ENCODE results near the gene CDH4.

The CDH4 gene

DNA sequence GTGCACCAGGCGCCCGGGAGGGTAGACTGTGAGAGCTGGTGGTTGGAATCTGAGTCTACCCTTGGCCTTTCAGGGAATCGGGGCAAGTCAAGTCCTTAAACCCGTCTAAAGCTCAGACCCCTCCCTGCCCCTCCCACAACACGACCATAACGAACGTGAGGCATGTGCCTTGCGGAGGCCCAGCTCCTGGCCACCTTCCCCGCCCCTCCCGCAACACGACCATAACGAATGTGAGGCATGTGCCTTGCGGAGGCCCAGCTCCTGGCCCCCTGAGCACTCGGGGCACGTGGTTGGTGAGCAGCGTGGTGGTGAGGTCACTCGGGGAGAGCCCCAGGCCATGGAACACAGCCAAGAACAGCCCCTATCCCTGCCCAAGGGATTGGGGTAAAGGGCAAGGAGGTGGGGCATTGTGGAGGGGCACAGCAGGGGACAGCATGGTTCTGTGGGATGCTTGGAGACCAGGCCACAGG, 681.5 kb downstream of the CDH4 start:
- TF ChIP-seq, protein P1, sequence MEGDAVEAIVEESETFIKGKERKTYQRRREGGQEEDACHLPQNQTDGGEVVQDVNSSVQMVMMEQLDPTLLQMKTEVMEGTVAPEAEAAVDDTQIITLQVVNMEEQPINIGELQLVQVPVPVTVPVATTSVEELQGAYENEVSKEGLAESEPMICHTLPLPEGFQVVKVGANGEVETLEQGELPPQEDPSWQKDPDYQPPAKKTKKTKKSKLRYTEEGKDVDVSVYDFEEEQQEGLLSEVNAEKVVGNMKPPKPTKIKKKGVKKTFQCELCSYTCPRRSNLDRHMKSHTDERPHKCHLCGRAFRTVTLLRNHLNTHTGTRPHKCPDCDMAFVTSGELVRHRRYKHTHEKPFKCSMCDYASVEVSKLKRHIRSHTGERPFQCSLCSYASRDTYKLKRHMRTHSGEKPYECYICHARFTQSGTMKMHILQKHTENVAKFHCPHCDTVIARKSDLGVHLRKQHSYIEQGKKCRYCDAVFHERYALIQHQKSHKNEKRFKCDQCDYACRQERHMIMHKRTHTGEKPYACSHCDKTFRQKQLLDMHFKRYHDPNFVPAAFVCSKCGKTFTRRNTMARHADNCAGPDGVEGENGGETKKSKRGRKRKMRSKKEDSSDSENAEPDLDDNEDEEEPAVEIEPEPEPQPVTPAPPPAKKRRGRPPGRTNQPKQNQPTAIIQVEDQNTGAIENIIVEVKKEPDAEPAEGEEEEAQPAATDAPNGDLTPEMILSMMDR (IDR thresholded peaks at IDR 0.05; ENCODE audit: low read depth, low read length) = no peak
- no peak overlapping the region for H3K4me3 ChIP-seq (replicated peaks in 1 of 2; ENCODE audit: low read depth in 2 of 2, low read length in 2 of 2)
- DNase-seq (ENCODE audit: low read depth in 2 of 2) = no peak

- no peak overlapping the region for H3K4me3 ChIP-seq (replicated peaks in 1 of 2; ENCODE audit: low read depth in 2 of 2, low read length in 2 of 2)
- TF ChIP-seq, protein P1 (IDR thresholded peaks at IDR 0.05; ENCODE audit: low read depth, low read length) = no peak
- no peak for DNase-seq (ENCODE audit: low read depth in 2 of 2)
These were observed 682.1 kb downstream of the CDH4 start for GRCh38 chr20:61933951-61934715.

GRCh38 chr20:61934716-61935530, 682.9 kb downstream of the CDH4 start:
- TF ChIP-seq, protein P1 (IDR thresholded peaks at IDR 0.05; ENCODE audit: low read depth, low read length) = no peak

GRCh38 chr20:61935926-61936700, 684.1 kb downstream of the CDH4 start:
- TF ChIP-seq, protein P1 (IDR thresholded peaks at IDR 0.05; ENCODE audit: low read depth, low read length) = no peak
- no peak overlapping the region for H3K4me3 ChIP-seq (replicated peaks in 1 of 2; ENCODE audit: low read depth in 2 of 2, low read length in 2 of 2)
- DNase-seq (ENCODE audit: low read depth in 2 of 2) = no peak

More at GRCh38 chr20:61934716-61935530, 682.9 kb downstream of the CDH4 start:
- DNase-seq (ENCODE audit: low read depth in 2 of 2) = no peak
- no peak overlapping the region for H3K4me3 ChIP-seq (replicated peaks in 1 of 2; ENCODE audit: low read depth in 2 of 2, low read length in 2 of 2)

DNA sequence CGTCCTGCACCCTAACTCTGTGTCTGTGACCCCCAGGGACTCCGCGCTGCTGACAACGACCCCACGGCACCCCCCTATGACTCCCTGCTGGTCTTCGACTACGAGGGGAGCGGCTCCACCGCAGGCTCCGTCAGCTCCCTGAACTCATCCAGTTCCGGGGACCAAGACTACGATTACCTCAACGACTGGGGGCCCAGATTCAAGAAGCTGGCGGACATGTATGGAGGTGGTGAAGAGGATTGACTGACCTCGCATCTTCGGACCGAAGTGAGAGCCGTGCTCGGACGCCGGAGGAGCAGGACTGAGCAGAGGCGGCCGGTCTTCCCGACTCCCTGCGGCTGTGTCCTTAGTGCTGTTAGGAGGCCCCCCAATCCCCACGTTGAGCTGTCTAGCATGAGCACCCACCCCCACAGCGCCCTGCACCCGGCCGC, 684.7 kb downstream of the CDH4 start:
- TF ChIP-seq, protein P1 (IDR thresholded peaks at IDR 0.05; ENCODE audit: low read depth, low read length) = no peak
- H3K4me3 ChIP-seq (replicated peaks in 1 of 2; ENCODE audit: low read depth in 2 of 2, low read length in 2 of 2) = no peak overlapping the region
- DNase-seq (ENCODE audit: low read depth in 2 of 2) = no peak

DNA sequence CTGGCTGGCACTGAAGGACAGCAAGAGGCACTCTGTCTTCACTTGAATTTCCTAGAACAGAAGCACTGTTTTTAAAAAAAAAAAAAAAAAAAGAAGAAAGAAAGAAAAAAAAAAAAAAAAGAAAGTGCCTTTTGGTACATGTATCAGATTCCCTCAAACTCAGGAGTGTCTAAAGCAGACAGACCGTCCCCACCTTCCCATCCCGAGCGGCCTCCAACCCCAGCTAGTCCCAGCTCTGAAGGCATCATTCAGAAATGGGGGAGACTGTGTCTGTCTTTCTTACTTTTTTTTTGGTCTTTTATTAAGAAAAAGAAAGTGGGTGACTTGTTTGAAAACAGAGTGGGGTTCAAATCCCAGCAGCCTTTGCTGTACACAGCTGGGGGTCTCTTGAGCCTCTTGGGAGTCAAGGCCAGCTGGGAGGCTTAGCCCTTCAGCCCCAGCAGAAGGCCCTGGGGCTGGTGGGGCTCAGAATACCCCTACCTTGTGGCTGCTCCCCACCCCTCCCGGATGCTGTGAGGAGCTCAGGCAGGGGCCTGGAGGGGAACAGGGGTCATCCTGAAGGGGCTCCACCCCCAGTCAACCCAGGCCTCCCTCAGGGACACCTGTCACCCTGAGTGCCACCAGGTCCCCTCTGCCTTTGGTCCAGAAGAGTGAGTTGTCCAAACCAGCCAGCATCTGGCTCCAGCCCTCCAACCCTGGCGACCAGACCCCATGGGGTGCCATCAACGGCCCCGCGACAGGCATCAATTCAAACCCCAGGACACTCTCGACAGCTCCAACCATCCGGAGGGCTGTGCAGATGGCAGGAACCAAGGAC, 685.3 kb downstream of the CDH4 start:
- TF ChIP-seq, protein P1 (IDR thresholded peaks at IDR 0.05; ENCODE audit: low read depth, low read length) = no peak
- DNase-seq (ENCODE audit: low read depth in 2 of 2) = no peak
- H3K4me3 ChIP-seq (replicated peaks in 1 of 2; ENCODE audit: low read depth in 2 of 2, low read length in 2 of 2) = no peak overlapping the region
